Hematopoietic multipotent progenitor cell treated with erythropoietin and hydrocortisone succinate and interleukin-3 and kit ligand, for 17 days (in vitro differentiated cells): Measurements from ENCODE around the gene CORO7.

Experiments
- DNase-seq: peaks from one replicate; pipeline ENCODE4 v3.0.0-alpha.2; 2015; ENCODE audit warnings: low spot score

The CORO7 gene

GRCh38 chr16:4320571-4321137 lies 95.7 kb downstream of the CORO7 start:
- DNase-seq = no peak

GRCh38 chr16:4319454-4320421 lies 96.7 kb downstream of the CORO7 start:
- no peak for DNase-seq

- no peak for DNase-seq
Observed at GRCh38 chr16:4318967-4319366, 97.4 kb downstream of the CORO7 start.

GRCh38 chr16:4318451-4318910 lies 97.9 kb downstream of the CORO7 start:
- no peak for DNase-seq

GRCh38 chr16:4317532-4318450 lies 98.6 kb downstream of the CORO7 start:
- DNase-seq = no peak

- DNase-seq = no peak
Observed at GRCh38 chr16:4316864-4317531, 99.4 kb downstream of the CORO7 start.

GRCh38 chr16:4316108-4316863 lies 100.1 kb downstream of the CORO7 start:
- DNase-seq = no peak

GRCh38 chr16:4315186-4316107 lies 100.9 kb downstream of the CORO7 start, which contains the start of gene GLIS2:
Gene GLIS2 (plus strand): TSS chr16:4316067. CDS start chr16:4332281, 16,214 bp downstream.
- DNase-seq = no peak

GRCh38 chr16:4314532-4315185 lies 101.7 kb downstream of the CORO7 start:
- DNase-seq = no peak

GRCh38 chr16:4313563-4314531 lies 102.5 kb downstream of the CORO7 start:
- DNase-seq = no peak

- DNase-seq = peak; percentile 28
Observed at GRCh38 chr16:4309833-4310266, 106.5 kb downstream of the CORO7 start.

GRCh38 chr16:4309102-4309832 lies 107.1 kb downstream of the CORO7 start:
- no peak for DNase-seq

GRCh38 chr16:4307215-4308037 lies 109.0 kb downstream of the CORO7 start:
- peak; percentile 83 for DNase-seq

- DNase-seq = no peak
Observed at GRCh38 chr16:4306470-4307214, 109.8 kb downstream of the CORO7 start.
